ENCODE data around the gene PDE4B. TPM values are rescaled to one million over a fixed set of nuclear protein-coding genes. Genes with fewer than 3 reads are reported as not detected.

Gene PDE4B
- total and polyA plus RNA-seq, 7 donors = 1.6 to 17.2 (median 10.7) TPM

- Histone ChIP-seq H3K27ac (no peak overlapping the region), H3K27me3 (no peaks in the 10 kb centered on the region), H3K9me3 (no peaks in the 10 kb centered on the region), H3K36me3 (no peaks in the 10 kb centered on the region), H3K4me1 (peaks cover 0 to 22% (median 16%) of the 10 kb centered on the region in 4 donors), H3K4me3 (no peak overlapping the region)
- intact Hi-C loops (cut with DNase I) = no loop called here
- DNase-seq = no peak
- whole genome bisulfite sequencing, 2 donors = 87 to 93% methylated on average over 2 of the region's 2 CpGs
- TF ChIP-seq POLR2A (IDR thresholded peaks at IDR 0.05) = no peak
- no peak for TF ChIP-seq POLR2AphosphoS5 (IDR thresholded peaks at IDR 0.05)
- TF ChIP-seq CTCF (IDR thresholded peaks at IDR 0.05) = no peak
- no peak for TF ChIP-seq EP300 (IDR thresholded peaks at IDR 0.05)
These were observed 553.5 kb downstream of the PDE4B start for GRCh38 chr1:66346057-66346795.

DNA sequence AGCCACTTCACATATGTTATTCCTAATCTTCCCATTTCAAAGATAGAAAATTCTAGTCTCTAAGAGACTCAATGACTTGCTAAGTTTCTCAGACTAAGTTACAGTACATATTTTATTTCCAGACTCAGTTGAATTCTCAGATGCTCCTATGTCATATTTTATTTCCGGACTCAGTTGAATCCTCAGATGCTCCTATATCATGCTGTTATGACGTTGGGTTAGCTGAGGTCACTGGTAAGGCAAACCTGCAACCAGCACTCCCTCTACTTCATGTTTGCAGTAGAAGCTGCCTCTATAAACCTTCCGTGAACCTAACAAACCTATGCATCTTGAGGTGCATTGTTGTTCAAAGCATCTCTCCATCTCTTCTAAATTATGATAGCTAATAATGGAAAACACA, 554.2 kb downstream of the PDE4B start:
- 89 to 91% methylated on average over 3 of the region's 3 CpGs for WGBS, 2 donors

GRCh38 chr1:66348776-66349175, 556.1 kb downstream of the PDE4B start:
- no peaks in the 10 kb centered on the region for H3K36me3 ChIP-seq
- H3K27me3 ChIP-seq = no peaks in the 10 kb centered on the region
- TF ChIP-seq POLR2A (IDR thresholded peaks at IDR 0.05) (no peak), CTCF (IDR thresholded peaks at IDR 0.05) (no peak), POLR2AphosphoS5 (IDR thresholded peaks at IDR 0.05) (no peak), EP300 (IDR thresholded peaks at IDR 0.05) (no peak)
- H3K4me1 ChIP-seq = peaks cover 0 to 34% (median 31%) of the 10 kb centered on the region in 4 donors
- H3K9me3 ChIP-seq = no peaks in the 10 kb centered on the region
- intact Hi-C loops (cut with DNase I) = no loop called here
- WGBS, 2 donors = 74 to 82% methylated on average over 1 of the region's 1 CpG
- H3K27ac ChIP-seq = no peak overlapping the region
- no peak overlapping the region for H3K4me3 ChIP-seq
- no peak for DNase-seq

More for the DNA sequence above, 554.2 kb downstream of the PDE4B start:
- no peak overlapping the region for H3K27ac ChIP-seq
- no peak overlapping the region for H3K4me3 ChIP-seq
- DNase-seq = no peak
- H3K27me3 ChIP-seq = no peaks in the 10 kb centered on the region
- TF ChIP-seq POLR2A (IDR thresholded peaks at IDR 0.05) = no peak
- TF ChIP-seq POLR2AphosphoS5 (IDR thresholded peaks at IDR 0.05) = no peak
- no peak for TF ChIP-seq CTCF (IDR thresholded peaks at IDR 0.05)
- TF ChIP-seq EP300 (IDR thresholded peaks at IDR 0.05) = no peak
- H3K36me3 ChIP-seq = no peaks in the 10 kb centered on the region
- H3K4me1 ChIP-seq = peaks cover 0 to 28% (median 18%) of the 10 kb centered on the region in 4 donors
- H3K9me3 ChIP-seq = no peaks in the 10 kb centered on the region
- intact Hi-C loops (cut with DNase I) = no loop called here

DNA sequence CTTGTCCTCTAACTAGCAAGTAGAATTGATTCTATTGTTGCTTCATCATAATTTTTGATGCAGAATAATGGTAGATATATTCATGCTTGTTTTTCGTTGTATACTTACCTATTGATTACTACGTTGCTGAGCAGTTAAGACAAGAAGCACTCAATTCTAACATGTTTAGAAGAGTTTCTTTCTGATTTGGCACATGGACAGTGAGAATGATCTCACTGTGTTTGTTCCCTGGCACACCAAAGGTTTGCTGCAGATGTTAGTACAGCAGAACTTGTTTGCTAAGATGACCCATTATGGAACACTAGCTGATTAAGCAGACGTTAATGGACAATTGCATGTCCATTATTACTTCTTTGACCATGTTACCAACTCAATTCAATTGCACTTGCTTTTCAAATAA, 556.5 kb downstream of the PDE4B start:
- no peak for TF ChIP-seq POLR2AphosphoS5 (IDR thresholded peaks at IDR 0.05)
- TF ChIP-seq POLR2A (IDR thresholded peaks at IDR 0.05) = no peak
- Histone ChIP-seq H3K4me1 (peaks cover 0 to 37% (median 34%) of the 10 kb centered on the region in 4 donors), H3K4me3 (no peak overlapping the region), H3K27me3 (no peaks in the 10 kb centered on the region), H3K36me3 (no peaks in the 10 kb centered on the region), H3K9me3 (no peaks in the 10 kb centered on the region), H3K27ac (peak overlapping the region in 2 of 4 donors; percentile 57 to 67)
- intact Hi-C loops (cut with DNase I) = no loop called here
- no peak for DNase-seq
- 42 to 67% methylated on average over 3 of the region's 3 CpGs for WGBS, 2 donors

GRCh38 chr1:66350001-66350547, 557.4 kb downstream of the PDE4B start:
- DNase-seq = no peak
- Histone ChIP-seq H3K9me3 (no peaks in the 10 kb centered on the region), H3K36me3 (no peaks in the 10 kb centered on the region), H3K4me1 (peaks cover 0 to 45% (median 37%) of the 10 kb centered on the region in 4 donors), H3K4me3 (peak overlapping the region in 1 of 4 donors; percentile 3), H3K27me3 (no peaks in the 10 kb centered on the region), H3K27ac (peak overlapping the region; percentile 30 to 67 (median 56))
- TF ChIP-seq CTCF (IDR thresholded peaks at IDR 0.05) (no peak), POLR2A (IDR thresholded peaks at IDR 0.05) (no peak), POLR2AphosphoS5 (IDR thresholded peaks at IDR 0.05) (peak in 1 of 4 donors; percentile 36), EP300 (IDR thresholded peaks at IDR 0.05) (no peak)
- intact Hi-C loops (cut with DNase I) = no loop called here
- WGBS, 2 donors = 3 to 18% methylated on average over 6 of the region's 6 CpGs

Measured in sigmoid colon (tissue), 7 donors.